SK-MEL-5 (cell line): ENCODE data around the gene TNN. TPM values are rescaled to one million over a fixed set of nuclear protein-coding genes. Genes with fewer than 3 reads are reported as not detected.
A peak's percentile ranks its signal among the peaks of the same experiment; 100 is the strongest.
"Not testable (repeated sequence)": the region's sequence is repeated elsewhere in the genome, so short reads cannot be mapped to it uniquely, and the experiment has no call there.

Source experiments
- DNase-seq: peaks from one replicate; pipeline ENCODE4 v3.0.0-alpha.2; 2016; ENCODE audit warnings: low read depth, low spot score
- in situ Hi-C: cut with HindIII; loops from 2 replicates; pipeline ENCODE4 v1.10.0; 2016; ENCODE audit warnings: low sequenced_read_pairs, high pct_unique_total_duplicates, low pct_unique_long_range_greater_than_20kb
- polyA plus RNA-seq, 2 experiments: library from polyadenylated mRNA; depleted of rRNA; stranded (reverse); fragments of >200 nt; gene quantifications; 2 replicates each; pipeline ENCODE4 v1.2.3, GENCODE V29; 2015
- total RNA-seq: library from RNA; depleted of rRNA; stranded (reverse); fragments of >200 nt; shearing (Covaris generic); gene quantifications from 2 replicates; pipeline ENCODE4 v1.2.3, GENCODE V29; 2014; rRNA removed

TNN gene
- total RNA-seq: not detected in 2 replicates
- 0.02 TPM in 1 of 2 replicates, not detected in the other for polyA plus RNA-seq (2015; cell fraction: cytosol; rRNA removed)
- not detected in 2 replicates for polyA plus RNA-seq (2015; cell fraction: nucleus; rRNA removed)

- in situ Hi-C loops: no loop called here
These were observed at the start of gene TNN for GRCh38 chr1:175067362-175068106. Gene TNN, plus strand, starts transcription at chr1:175067833. Its CDS starts 9,586 bp downstream, at chr1:175077419.

DNA sequence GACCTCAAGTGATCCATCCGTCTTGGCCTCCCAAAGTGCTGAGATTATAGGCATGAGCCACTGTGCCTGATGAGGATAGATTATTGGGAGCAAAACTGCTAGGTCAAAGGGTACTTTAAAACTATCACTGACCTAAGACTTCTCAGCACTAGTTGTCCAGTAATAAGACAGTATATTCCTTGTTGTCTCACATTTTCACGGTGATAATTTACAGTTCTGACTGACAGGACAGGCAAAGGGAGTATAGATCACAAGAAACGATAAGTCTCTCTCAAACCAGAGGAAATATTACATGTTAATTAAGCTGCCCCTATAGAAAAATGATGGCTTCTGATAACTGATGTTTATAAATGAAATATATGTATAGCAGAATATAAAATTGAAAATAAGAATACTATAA lies 48.1 kb upstream of the TNN start:
- in situ Hi-C loops: no loop called here
- no peak for DNase-seq

More at GRCh38 chr1:175067362-175068106, at the start of gene TNN:
- no peak for DNase-seq

GRCh38 chr1:175023043-175023921 lies 44.4 kb upstream of the TNN start, which contains the start of gene MRPS14:
Gene MRPS14, minus strand, starts transcription at chr1:175023425. Its CDS starts 17 bp downstream, at chr1:175023408.
- peak; percentile 98 for DNase-seq
- in situ Hi-C loops: no loop called here

DNA sequence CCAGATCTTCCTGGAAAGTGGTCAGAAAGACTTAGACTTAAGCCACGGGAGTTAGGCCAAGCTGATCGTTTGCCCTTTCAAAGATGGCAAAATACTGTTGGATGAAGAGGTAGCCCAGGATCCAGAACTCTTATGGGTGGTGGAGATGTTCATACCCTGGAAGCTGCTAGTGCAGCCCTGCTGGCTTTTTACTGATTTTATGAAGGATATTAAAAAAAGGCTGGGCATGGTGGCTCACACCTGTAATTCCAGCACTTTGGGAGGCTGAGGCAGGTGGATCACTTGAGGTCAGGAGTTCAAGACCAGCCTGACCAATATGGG lies 43.8 kb upstream of the TNN start:
- DNase-seq, in situ Hi-C loops: not testable (repeated sequence)

DNA sequence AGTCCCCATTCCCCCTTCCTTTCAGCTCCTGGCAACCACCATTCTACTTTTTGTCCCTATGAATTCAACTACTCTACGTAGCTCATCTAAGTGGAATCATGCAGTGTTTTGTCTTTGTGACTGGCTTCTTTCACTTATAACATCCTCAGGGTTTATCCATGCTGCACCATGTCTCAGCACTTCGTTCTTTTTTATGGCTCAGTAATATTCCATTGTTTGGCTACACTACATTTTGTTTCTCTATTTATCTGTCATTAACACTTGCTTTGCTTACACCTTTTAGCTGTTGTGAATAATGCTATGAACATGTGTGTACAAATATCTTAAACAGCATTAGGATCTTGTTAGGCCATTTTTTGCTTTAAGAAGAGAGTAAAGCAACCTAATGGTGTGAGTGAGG lies 42.9 kb upstream of the TNN start:
- in situ Hi-C loops: no loop called here
- no peak for DNase-seq

GRCh38 chr1:175033953-175034352 lies 33.7 kb upstream of the TNN start:
- DNase-seq: no peak
- in situ Hi-C loops: no loop called here

DNA sequence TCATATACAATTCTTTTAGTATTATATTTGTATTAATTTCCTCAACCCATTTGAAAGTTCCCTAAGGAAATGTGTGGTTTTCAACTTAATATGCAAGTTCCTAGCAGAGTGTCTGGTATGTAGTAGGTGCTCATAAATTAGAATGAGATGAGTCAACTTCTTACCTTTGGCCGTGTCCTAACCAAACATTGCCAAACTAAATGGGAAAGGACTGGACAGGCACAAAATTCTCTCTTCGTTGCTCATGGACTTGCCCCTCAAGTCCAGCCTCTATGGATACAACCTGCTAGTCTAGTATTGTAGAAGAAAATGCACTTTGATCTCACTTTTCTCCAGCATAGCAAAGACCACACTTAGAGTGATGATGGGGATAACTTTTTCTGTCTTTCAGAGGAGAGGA lies 32.9 kb upstream of the TNN start:
- no peak for DNase-seq
- in situ Hi-C loops: no loop called here

DNA sequence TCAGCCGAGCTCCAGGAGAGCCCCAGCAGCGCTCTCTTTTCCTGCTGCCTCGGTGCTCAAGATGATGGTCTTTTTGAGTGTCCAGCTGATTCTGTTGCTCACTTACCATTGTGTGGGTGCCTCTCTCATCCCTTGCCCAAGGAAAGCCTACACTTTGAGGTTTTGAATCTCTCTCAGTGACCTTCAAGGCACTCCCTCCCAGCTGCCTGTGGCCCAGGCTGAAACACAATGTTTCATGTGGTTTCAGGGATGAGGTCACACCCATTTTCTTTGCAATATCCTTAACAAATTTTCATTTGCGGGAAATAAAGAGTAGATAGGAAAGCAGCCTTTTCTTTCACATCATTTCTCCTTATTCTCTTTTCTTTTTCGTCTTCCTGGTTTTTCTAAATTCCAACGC lies 31.8 kb upstream of the TNN start:
- no peak for DNase-seq
- in situ Hi-C loops: no loop called here

- DNase-seq: no peak
- in situ Hi-C loops: no loop called here
These were observed 31.2 kb upstream of the TNN start for GRCh38 chr1:175036476-175036875.

GRCh38 chr1:175037416-175037815 lies 30.2 kb upstream of the TNN start:
- in situ Hi-C loops: no loop called here

DNA sequence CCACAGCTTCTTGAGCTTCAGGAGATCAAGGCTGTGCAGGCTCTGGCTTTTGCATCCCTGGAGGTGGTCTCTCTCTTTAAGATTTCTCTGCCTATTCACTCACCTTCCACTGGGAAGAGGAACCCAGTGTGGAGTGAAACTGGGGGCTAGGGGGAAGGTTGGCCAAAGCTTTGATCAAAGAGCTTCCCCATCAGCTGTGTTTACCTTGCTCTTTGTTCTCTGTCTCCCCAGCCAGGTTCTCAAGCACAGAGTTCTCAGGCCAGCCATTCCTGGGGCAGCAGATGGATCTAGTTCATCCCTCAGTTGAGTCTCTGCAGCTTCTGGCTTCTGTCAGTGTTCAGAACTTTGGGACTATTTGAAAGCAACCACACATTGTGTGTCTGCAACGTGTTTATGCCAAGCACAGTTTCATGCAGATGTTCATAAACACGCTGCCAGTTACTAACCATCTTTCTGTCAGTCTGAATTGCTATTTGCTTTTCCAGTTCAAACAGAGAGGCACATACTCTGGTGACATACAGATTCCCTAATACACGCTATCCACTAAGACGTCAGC lies 27.2 kb upstream of the TNN start:
- in situ Hi-C loops: no loop called here
- DNase-seq: no peak

More at GRCh38 chr1:175037416-175037815, 30.2 kb upstream of the TNN start:
- no peak for DNase-seq

GRCh38 chr1:175042650-175043049 lies 25.0 kb upstream of the TNN start:
- in situ Hi-C loops: no loop called here
- no peak for DNase-seq

GRCh38 chr1:175043824-175044223 lies 23.8 kb upstream of the TNN start:
- in situ Hi-C loops: no loop called here
- no peak for DNase-seq

- DNase-seq, in situ Hi-C loops: not testable (repeated sequence)
These were observed 23.0 kb upstream of the TNN start for GRCh38 chr1:175044591-175044990.

DNA sequence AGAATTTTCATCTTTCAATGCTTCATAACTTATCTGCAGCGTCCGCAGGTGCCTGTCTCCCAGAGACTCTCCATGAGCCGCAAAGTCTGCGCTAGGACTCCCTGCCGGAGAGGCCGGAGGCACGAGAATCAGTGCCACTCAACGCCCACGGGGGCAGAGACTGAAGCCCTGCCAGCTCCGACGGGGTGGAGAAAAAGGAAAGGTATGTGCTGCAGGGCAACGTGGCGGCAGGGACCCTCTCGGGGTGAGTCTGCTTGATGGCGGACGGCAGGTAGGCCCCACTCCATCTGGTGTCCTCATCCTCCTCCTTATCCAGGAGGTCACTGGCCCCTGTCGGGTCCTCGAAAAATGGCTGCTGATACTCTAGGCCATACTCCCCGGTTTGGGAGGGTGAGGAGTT lies 22.5 kb upstream of the TNN start:
- no peak for DNase-seq
- in situ Hi-C loops: no loop called here

GRCh38 chr1:175045519-175045918 lies 22.1 kb upstream of the TNN start:
- DNase-seq: no peak
- in situ Hi-C loops: no loop called here

DNA sequence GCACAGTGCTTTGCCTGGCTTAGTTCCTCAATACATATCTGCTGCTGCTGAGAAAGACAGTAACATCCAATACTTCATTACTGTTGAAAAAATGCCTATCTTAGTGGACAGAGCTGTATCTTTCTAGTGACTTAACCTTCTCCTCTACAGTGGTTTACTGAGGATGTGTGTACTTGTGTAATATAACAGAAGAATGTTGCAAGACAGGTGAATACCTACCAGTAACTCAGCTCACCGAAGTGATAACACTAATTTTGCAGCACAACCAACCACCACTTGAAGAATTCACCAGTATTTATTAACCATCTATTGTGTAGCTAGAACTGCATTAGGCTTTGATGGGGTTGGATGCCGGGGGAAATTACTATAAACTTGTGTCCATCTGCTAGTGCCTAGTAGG lies 16.6 kb upstream of the TNN start:
- in situ Hi-C loops: no loop called here
- DNase-seq: no peak

- in situ Hi-C loops: no loop called here
- DNase-seq: no peak
These were observed 12.9 kb upstream of the TNN start for GRCh38 chr1:175054736-175055135.
